HG03378 (cell line): ENCODE measurements around the gene G6PC3.

Experiments
- ATAC-seq: cut with Tn5 transposase; IDR thresholded peaks from one replicate; pipeline ENCODE4 v1.9.1; 2021; ENCODE audit warnings: mild to moderate bottlenecking, moderate library complexity; ENCODE audit not compliant: unreplicated experiment

G6PC3 gene

DNA sequence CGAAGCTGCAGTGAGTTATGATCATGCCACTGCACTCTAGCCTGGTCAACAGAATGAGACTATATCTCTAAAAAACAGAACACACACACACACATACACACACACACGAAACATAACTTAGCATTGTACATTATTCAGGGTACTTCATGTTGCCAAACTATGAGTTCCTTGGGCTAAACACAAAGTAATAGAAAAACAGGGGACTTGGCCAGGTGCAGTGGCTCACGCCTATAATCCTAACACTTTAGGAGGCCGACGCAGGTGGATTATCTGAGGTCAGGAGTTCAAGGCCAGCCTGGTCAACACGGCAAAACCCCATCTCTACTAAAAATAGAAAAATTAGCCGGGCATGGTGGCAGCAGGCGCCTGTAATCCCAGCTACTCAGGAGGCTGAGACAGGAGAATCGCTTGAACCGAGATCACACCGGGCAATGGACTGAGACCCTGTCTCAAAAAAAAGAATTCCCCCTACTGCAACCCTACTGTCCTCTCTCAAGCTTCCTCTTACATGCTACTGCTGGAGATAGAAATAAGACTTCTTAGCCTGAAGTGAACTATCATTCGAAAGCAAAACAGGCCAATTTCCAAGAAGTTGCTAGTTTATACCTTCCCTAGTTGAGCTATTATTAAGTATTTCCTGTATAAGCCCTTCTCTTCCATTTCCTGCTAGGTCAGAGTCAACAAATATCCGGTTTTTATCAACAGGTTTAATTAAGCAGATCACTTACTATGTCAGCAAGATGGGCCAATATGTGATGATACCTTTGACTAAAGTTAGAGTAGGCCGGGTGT, 11.2 kb upstream of the G6PC3 start:
- no peak for ATAC-seq

DNA sequence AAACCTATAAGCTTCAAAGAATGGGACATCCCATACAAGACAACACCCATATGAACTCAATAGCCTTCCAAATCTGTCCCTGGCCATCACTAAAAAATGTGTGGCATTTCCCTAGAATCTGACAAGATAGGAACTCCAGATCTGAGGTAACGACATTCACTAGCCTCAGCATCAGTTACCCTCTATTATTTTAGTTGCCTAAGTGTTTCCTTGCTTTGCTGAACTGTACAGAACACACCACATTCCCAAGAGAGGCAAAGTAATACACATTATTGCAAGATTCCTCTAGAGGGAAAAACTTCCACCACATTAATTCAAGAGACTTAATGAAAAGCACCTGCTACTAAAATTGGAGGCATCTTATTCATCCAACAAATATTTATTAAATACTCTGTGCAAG, 9.1 kb upstream of the G6PC3 start:
- ATAC-seq, result no peak

DNA sequence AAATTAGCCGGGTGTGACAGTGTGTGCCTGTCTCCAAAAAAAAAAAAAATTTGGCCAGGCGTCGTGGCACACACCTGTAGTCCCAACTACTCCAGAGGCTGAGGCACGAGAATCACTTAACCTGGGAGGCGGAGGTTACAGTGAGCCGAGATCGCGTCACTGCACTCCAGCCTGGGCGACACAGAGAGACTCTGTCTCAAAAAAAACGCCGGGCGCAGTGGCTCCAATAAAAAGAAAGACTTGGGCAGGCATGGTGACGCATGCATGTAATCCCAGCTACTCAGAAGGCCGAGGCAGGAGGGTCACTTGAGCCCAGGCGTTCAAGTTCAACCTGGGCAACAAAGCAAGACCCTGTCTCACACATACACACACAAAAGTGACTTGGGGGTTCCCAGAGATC, 7.7 kb upstream of the G6PC3 start:
- no peak for ATAC-seq

DNA sequence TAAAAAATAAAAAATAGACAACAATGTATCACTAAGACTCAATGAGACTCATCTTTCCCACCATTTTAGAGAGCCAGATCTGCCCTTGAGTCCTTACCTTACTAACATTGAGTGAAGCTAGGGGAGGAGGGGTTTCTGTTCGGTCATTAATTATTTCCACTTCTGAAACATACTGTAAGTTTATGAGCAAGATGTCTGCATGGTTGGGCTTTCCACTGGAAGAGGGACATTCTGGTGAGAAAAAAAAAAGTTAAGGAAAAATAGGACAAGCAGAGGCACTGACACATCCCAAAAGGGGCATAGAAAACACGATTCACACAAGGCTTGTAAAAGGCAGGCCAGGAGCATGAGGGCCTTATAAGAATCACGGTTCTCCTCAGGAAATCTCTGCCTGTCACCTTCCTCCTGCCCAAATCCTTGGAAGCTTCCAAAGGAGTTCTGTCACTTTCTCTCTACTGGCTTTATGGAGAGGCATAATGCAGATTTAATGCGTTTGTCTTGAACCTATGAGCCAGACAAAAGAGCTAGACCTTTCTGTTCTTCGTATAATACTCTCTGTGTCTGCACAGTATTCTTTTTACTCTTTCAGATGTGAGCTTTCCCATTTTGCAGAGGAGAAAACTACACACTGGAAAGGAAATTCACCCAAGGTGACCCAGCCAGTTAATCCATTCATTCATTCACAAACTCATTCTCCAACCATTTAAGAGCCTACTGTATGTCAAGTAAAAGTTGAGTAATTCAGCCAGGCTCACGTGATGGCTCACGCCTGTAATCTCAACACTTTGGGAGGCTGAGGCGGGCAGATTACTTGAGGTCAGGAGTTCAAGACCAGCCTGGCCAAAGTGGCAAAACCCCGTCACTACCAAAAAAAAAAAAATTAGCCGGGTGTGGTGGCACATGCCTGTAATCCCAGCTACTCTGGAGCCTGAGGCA, 6.6 kb upstream of the G6PC3 start:
- no peak for ATAC-seq

DNA sequence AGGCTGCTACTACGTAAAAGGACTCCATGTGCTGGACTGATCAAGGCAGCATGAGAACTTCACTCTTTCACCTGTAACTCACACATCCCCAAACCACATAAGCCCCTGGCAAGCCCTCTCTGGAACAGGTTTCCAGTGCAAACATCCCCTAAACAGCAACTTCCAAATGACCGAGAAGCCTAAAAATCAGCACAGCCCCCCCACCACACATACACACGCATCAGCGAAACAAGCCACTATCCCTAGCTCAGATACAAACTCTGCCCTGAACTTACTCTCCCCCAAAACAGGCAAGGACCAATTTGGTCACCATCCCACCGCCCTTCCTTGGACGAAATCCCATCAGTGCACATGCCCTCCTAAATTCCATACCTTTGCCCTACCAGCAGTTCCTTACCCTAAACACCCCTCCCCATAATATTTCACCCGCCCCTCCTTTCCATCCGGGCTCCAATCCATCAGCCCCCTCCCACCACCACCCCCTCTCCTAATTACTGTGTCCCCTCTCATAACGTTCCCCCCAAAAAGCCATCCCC, 4.8 kb upstream of the G6PC3 start:
- no peak for ATAC-seq

DNA sequence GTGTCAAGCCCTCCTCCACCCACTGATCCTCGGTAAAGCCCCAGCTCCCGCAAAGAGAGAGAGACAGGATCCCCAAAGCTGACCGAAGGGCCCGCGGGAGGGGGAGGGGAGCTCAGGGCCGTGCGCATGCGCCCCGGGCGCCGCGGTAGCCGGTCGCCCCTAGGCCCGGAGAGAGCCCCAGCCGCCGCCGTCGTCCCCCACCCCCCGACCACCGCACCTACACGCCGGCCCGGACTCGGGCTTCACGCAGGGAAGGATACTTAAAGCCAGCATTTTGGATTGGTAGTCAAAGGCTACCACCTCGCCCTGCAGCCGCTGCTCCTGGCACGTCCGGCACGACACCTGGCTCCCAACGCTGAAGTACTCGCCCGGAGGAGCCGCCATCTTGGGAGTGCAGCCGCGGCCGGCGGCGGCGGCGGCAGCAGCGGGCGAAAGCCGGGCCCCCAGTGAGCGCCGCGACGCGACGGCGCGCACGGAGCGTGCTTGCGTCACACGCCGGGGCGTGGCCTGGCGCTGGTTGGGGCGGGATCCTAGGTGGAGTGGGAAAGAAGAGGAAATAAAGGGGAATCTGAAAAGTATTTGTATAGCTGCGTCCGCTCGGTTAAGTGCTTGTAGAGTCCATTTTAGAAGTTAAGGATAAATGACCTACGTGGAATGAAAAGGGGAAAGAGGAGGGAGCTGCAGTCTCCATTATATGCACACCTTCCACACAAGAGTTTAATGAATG, 4.2 kb upstream of the G6PC3 start, which contains the start of gene LSM12:
Gene LSM12 (minus strand): TSS at position 468 of the 727 bp plus-strand sequence. CDS start 84 bp downstream, at position 384.
- peak; percentile 35 for ATAC-seq

DNA sequence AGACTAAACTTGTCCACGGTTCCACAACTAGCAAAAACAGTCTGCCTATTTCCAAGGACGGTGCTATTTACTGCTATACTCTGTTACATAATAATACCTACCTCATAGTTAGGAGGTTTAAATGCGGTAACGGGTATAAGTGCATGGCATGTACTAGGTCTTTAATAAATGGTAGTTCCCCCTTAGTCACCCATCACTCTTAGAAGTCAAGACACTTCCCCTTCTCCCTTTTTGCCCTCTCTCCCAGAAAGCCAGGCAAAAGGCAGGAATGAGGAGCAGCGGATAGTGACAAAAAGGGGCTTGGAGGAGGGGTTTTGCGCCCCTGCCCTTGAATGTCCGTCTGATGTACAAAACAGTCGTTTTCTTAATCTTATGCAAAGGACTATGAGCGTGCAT, 3.0 kb upstream of the G6PC3 start:
- ATAC-seq, result no peak

DNA sequence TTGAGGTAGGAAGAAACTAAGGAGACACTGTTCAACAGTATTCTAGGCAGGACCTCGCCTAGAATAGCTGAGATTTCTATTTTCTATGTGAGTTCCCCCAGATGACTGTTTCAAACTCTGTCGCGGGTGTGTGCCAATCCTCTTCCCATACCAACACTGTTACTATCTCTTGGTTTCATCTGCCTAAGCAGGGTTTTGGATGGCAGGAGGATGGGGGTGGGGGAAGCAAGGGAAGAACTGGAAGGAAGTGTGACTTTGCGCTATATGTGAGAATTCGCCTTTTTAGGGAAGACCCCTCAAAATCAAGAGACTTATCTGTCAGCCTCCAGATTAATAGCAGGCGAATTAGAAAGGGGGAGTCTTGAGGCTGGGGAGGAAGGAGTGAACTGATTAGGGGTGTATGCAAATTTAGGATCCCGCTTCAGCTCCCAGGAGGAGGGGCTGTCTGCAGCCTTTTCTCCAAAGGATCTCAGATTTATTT, 521 bp upstream of the G6PC3 start:
- peak; percentile 4 for ATAC-seq

DNA sequence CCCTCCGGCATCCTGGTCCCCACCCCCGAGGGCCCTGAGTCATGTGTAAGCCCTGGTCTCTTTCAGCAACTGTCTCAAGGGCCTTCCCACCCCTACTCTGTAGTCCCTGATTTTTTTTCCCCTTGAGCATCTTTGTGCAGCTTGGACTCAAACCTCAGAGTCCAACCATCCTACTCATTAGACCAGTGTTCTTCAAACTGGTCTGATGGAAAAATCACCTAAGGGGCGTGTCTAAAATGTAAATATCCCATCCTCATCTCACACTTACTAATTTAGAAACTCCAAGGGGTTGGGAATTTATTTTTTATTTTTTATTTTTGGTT, 624 bp downstream of the G6PC3 start:
- ATAC-seq, result no peak

DNA sequence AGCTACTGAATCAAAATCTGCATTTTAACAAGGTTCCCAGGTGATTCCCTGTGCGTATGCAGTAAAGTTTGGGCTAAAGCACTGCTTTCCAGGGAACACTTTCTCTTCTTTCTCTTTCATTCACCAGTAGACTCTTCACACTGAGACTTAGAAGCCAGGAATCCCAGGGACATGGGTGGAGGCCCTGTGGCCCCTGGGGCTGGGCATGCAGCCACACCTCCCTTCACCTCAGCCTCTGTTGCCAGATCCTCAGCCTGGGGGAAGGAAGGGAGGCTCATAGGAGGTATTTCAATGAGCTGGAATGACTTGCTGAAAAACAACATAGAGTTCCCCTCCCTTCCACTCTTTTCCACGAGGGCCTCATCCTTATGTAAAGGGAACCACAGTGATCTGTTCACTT, 1.2 kb downstream of the G6PC3 start:
- no peak for ATAC-seq

DNA sequence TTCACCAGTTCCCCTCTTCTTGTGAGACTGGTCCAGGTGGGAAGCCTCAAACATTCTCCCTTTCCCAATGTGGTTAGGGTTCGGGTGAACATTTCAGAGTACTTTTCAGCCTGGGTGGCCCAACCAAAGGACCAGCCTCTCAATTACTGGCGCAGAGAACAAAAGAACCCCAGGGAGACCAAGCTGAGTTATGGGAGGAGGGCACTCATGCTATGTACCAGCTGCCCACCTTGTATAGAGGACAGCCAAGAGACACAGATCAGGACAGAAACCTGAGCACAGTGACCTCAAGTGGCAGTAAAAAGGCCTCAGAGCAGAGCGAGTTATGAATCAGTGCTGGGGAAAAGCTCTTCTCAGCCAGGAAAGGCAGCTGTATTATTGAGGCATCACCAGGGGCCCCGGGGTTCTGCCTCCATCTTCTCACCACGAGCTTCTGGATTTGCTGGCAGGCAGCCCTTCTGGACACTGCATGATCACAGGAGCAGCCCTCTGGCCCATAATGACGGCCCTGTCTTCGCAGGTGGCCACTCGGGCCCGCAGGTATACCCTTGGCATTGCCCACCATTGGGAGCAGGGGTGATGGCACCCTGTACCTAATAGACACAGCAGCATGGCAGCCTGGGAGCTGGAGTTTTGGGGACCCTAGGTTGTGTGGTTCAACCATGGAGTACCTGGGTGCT, 3.8 kb downstream of the G6PC3 start:
- ATAC-seq, result no peak

DNA sequence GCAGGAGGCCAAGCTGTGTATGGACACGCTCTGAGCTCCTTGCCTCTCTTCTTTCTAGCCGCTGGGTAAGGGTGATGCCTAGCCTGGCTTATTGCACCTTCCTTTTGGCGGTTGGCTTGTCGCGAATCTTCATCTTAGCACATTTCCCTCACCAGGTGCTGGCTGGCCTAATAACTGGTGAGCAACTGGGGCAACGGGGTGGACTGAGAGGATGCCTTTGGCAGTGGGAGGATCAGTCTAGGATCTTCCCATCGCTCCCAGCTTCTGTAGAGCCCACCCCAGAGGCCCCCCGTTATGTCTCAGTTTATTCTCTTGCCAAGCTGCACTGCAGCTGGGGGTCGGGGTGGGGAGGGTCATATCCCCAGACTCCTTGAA, 4.4 kb downstream of the G6PC3 start:
- no peak for ATAC-seq

DNA sequence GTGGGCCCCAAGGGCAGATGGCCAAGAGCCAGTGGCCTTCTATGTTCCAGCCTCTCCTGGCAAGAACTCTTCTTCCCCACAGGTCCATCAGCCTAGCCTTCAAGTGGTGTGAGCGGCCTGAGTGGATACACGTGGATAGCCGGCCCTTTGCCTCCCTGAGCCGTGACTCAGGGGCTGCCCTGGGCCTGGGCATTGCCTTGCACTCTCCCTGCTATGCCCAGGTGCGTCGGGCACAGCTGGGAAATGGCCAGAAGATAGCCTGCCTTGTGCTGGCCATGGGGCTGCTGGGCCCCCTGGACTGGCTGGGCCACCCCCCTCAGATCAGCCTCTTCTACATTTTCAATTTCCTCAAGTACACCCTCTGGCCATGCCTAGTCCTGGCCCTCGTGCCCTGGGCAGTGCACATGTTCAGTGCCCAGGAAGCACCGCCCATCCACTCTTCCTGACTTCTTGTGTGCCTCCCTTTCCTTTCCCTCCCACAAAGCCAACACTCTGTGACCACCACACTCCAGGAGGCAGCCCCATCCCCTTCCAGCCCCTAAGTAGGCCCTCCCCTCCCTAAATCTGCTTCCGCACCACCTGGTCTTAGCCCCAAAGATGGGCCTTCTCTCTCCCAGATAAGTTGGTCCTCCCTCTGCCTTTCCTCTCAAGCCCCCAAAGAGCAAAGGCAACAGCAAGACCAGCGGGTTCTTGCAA, 5.2 kb downstream of the G6PC3 start:
- ATAC-seq, result no peak

DNA sequence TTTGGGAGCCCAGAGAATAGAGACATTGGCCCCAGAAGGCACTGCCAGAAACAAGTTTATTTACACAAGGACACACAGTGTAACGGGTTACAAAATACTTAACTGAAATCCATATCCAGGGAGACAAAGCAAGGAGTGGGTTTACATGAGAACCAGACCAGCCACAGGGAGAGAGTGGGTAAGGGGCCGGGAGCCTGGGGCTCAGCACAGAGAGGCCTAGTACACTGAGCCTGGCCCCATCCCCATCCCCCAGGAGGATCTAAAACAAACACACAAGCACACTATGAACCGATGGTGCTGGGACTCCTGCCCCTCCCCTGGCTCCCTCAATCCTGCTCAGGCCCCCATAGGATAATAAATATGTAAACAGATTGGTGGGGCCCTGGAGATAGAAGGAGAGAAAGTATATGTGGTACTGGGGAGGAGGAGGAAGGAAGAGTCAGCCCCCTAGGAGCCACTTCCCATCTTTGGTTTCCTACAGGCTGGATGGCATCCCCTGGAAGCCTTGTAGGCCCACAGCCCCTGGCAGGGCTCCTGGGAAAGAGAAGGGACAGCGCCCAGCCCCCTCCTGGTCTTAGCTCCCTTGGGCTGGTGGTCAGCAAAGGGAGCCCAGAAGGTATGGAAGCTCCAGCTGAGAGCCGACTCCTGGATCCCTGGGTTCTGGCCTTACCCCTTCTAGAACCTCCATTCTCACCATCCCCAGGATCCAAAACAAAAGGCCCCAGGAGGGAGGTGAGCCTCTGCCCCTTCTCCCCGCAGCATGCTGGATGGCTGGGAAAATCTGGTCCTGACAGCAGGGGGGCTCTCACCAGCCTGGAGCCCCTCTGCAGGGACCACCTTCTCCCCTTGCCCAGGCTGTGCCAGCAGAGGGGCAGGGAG, 6.4 kb downstream of the G6PC3 start:
- no peak for ATAC-seq

DNA sequence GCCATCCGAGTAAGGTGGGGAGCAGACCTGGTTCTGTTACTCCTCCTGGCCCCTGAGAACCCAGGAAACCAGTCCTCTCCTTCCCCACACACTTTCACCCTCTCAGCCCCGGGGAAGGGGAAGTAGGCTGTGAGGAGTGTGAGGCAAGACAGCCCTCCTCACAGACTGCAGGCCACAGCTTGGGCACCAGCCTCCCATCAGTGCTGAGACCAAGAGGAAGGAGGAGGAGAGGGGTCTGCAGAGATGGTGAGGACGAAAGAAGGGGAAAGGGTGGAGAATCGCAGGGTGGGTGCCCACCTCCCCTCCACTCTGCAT, 7.0 kb downstream of the G6PC3 start:
- no peak for ATAC-seq

DNA sequence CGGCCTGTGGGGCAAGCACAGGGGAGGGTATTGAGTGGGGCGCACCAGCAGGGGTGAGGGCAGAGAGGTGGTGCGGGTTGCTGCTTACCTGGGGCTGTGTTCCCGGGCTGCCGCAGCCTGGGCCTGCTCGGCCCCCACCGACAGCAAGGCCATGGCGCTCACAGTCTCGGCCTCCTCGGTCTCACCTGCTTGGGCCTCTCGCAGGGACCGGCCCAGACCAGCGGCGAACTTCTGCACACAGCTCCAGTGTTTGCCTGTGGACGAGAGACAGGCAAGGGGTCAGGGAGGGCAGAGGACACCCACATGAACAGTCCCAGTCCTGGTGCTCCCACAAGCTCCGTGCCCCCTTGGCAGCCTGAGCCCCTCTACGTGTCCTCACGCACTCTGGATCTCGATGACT, 7.9 kb downstream of the G6PC3 start:
- ATAC-seq, result no peak

DNA sequence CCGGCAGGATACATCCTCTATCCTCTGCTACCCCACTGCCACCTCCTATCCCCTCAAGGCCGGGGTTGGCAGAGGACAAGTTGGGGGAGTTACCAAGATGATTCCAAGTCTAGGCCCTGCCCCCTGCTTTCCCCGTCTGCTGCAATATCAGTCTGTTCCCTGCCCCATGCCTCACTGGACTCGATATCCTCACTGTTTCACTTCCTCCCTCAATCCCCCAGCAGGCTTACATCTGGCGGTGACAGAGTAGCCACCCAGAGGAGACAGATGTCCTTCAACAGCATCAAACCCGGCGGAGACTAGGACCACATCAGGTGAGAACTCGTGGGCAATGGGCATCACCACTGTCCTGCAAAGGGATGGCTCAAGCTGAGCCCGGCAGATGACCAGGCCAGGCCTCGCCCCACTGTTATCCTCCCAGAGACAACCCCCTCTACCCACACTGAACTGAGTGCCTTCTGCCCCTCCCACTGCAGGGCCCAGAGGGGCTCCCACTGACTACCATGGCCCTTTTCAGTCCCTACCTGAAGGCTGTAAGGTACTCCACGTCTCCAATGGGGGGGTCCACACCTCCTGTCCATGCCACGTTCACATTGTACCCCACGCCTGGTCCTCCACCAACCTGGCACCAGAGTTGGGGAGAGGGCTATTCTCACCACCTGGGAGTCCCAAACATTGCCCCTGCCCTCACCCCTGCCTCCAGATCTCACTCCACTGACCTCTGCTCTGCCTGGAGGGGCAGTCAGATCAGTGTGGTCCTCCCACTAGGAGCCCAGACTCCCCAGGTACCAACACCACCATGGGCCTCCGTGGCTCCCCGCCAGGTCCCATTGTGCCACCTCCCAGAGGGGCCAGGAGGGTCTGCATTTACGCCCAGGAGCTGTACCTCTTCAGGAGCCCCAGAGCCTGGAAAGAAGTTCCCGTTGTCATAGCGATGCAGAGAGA, 9.6 kb downstream of the G6PC3 start:
- ATAC-seq, result no peak

DNA sequence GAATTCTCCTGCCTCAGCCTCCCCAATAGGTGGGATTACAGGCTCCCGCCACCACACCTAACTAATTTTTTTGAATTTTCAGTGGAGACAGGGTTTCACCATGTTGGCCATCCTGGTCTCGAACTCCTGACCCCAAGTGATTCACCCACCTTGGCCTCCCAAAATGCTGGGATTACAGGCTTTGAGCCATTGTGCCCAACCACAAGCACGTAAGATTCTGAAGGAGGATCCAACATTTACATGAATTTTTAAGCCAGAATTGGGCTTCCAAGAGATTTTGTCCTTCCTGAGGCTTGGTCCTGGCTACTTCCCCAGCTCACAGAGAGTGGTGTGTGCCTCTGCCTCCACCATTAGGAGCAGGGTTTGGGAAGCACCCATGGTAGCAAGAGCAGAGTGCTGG, 11.1 kb downstream of the G6PC3 start:
- ATAC-seq, result no peak
